T-helper 1 cell treated with Interleukin-12 subunit alpha and Interleukin-12 subunit beta and Interleukin-4 antibody, amounts not matched to agents 30 ng/mL and 1 ng/mL, for 36 hours (primary cell): ENCODE measurements around the gene PARP15. TPM values are rescaled to one million over a fixed set of nuclear protein-coding genes. Genes with fewer than 3 reads are reported as not detected.

Experiments
- intact Hi-C: fragments of 100-400 bp; cut with micrococcal nuclease; formaldehyde crosslinking; loops from one replicate; pipeline ENCODE4 v1.15.1; 2024
- total RNA-seq: library from RNA; stranded (reverse); gene quantifications from 2 replicates; pipeline ENCODE4 v1.2.3, GENCODE V29; 2022

Gene PARP15
- 43.2 and 43.5 TPM in 2 replicates for total RNA-seq

DNA sequence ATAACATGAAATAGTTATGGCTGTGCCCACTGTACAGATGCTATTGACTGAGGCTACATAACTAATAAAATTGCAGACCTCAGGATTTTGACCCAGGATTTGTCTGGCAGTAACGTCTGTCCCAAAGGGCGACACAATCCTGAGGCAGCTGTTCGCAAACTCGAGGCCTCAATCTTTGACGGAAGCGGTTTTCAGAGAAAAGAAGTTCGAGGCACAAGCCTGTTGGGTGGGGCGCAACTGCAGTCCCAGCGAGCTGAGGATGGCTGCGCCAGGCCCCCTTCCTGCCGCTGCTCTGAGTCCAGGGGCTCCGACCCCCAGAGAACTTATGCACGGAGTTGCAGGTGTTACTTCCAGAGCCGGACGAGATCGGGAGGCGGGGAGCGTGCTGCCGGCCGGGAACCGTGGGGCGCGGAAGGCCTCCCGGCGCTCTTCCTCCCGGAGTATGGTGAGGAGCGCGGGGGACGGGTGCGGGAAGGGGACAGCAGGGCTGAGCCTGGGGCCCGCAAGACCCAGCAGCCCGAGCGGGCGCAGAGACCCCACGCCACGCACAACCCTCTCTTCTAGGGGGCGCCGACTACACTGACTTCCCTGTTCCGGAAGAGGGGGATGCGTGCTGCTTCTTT lies at the start of gene PARP15:
Gene PARP15, plus strand, starts transcription at position 242 of the 623 bp plus-strand sequence. Its CDS starts 18 bp downstream, at position 260.
- intact Hi-C loops = loop anchor here (1.0 kb wide), 4 partner anchors 11 to 102 kb away; partner anchors contain the start of genes DTX3L and PARP9

DNA sequence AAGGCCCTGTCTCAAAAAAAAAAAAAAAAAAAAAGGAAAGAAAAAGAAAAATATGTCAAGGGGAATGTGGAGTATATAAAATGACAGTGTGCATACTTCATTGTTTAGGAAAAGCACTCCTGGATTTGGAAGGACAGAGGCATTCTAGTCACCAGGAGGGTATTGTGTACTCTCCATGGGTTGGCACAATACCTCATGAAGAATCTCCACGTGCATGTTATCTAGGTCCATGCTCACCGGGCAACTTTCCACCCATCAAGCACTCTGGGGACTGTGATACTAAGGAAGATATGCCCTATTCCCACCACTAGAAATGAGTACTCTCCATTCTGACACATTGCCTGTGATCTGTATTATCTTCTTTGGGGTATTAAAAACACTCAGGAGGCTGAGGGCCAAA lies 47.3 kb upstream of the PARP15 start:
- intact Hi-C loops = loop anchor here (5.0 kb wide), 1 partner anchor 73 kb away; no protein-coding TSS in a partner anchor

DNA sequence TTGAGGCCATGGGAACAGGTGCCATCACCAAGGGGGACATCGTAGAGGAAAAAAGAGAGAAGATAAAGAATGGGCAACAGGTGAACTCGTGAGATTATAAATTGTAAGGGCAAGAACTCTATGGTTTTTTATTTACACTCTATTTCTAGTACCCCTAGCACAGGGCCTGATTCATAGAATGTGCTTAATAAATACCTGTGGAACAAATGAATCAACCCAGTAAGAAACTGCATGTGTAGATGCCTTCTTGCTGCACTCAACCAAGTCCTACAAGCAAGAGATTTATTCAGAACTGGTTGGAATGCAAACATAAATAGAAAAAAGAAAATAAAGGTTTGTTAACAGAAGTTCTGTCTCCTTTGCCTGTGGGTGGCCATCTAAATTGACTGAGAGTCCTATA lies 44.0 kb upstream of the PARP15 start:
- intact Hi-C loops = loop anchor here (1.0 to 5.0 kb wide), 2 partner anchors 76 to 77 kb away; no protein-coding TSS in a partner anchor

DNA sequence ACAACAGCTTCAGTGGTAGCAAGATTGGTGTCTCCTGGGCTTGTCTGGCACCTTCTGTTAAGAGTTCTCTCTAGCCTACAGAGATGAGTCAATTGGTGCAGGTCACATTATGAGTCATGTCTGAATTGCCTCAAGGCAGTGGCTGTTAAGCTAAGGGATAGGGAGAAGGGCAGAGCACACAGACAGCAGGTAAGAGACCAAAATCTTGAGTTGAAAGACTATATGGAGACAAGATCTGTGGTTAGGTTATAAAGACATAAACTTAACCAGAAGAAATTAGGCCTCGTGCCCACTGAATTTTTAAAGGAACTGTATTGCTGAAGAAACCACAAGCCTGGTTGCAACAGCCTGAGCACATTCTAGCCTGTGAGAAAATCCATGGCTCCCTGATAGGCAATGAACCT lies 43.5 kb upstream of the PARP15 start:
- intact Hi-C loops = loop anchor here (1.0 to 5.0 kb wide), 8 partner anchors 17 to 988 kb away; partner anchors contain the start of genes KPNA1 and WDR5B

DNA sequence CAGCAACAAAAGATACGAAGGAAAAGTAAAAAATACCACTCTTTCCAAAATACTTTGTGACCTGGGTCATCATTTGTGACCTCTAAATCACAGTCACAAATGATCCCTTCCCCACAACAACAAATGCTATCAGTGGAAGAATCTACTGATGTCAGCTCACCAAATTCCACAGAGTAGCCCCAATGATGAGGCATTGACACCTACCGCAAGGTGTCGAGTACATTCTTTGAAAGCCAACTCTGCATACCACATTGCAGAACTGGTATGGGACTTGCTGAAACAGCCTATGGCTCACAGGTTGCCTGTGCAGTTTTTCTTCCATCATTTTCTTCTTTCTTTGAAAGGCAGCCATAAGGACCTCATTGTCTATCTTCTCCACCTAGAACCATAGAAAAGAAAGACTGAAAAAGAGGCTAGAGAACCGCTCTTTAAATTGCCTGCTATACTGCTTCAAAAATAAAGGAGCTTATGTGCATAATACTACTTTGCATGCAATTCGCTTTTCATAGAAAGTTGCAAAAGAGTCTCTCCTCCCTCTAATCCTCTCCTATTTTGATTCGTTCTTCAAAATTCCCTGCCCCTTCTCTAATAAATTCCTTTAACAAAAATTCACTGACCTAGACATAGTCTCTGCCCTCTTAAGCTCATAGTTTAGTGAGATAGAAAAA lies 41.4 kb upstream of the PARP15 start:
- intact Hi-C loops = loop anchor here (2.0 kb wide), 2 partner anchors 15 to 143 kb away; no protein-coding TSS in a partner anchor

DNA sequence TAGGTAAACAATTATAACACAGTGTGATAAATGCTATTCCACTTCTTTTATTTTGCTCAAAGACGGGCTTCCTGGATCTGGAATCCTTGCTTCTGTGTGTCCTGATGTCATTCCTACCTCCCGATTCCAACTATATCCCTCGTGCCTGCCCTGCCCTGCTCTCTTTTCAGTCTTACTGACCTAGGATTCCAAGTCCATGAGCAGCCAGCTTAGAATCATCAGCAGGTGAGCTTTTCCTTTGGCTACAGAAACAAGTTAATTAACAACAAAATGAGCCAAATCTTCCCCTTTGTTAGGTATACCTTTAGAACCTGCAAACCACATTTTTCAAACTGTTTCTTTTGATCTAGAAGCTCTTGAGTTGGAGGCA lies 40.8 kb upstream of the PARP15 start:
- intact Hi-C loops = no loop called here

DNA sequence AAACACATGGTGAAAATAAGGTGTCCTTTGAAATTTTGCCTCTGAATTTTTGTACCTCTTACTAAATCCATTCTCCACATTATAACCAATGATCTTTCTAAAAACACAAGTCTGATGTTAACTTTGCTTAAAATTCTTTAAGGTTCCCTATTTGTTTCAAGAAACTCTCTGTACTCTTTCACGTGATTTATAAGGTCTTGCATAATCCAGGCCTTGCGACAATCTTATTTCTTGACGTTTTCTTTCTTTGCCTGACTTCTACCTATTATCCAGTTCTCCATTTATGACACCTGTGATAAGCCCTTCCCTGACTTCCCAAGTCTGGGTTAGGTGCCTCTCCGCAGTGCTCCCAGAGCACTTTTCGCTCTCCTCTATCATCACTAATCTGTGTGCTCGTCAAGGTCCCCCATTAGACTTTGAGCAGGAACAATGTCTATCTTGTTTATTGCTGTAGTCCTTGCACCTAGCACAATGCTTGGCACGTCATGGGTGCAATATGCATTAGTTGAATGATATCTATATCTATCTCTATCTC lies 38.4 kb upstream of the PARP15 start:
- intact Hi-C loops = no loop called here

DNA sequence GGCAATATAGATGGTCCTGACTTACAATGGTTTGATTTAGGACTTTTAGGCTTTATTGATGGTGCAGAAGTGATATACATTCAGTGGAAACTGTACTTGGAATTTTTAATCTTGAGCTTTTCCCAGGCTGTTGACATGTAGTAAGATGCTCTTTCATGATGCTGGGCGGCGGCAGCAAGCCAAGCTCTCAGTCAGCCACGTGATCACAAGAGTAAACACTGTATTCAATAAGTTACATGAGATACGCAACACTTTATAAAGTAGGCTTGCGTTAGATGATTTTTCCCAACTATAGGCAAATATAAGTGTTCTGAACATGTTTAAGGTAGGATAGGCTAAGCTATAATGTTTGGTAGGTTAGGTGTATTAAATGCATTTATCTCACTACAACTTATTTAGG lies 31.3 kb upstream of the PARP15 start:
- intact Hi-C loops = no loop called here

DNA sequence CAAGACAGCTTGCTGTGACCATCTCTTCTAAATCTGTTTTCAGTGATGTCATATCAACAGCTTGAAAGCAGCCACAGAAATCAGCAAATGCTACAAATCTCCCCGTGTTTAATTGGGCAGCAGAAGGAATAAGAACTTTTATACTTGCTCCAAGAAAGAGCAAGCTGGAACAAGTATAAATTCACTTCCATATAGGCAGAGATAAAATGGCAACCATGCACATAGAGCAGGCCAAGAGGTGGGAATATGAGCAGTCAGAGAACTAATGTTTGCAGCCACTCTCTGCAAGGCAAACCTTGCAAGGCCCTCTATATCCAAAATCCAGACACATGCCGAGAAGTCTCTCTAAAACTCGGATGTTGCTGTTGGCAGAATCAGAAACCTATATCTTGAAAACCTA lies 29.4 kb upstream of the PARP15 start:
- intact Hi-C loops = no loop called here

DNA sequence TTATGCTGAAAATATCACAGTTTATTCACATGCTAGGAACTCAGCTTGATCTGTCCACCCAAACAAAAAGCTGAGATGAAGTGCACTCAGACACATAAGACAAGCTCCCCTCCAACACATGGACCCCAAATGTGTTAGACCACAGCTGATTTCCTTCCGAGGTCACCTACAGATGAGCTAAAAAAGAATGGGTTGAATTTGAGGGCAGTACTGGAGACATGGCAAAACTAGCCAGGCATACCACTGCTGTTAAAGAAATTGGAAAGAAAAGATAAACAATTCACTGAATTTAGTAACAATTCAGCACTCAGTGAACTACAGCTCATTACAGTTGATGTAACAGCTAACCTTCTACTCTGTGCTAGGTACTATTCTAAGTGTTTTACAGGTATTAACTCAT lies 28.8 kb upstream of the PARP15 start:
- intact Hi-C loops = no loop called here

DNA sequence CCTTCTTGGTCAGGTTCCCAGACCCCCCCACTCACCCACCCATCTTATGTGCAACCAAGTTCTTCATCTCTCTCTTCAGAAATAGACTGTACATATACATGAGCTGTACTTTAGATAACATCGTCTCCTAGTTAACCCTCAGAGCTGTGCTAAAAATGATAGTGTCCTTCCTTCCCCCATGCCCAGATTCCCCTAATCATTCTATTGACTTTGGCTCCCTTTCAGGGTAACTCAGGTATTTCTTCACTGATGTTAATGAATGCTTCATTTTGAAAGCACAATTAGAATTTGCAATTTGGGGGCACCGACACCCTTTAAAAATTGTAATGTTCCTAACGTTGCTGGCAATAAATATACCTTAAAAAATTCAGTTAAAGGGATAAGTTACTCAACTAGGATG lies 24.3 kb upstream of the PARP15 start:
- intact Hi-C loops = no loop called here

DNA sequence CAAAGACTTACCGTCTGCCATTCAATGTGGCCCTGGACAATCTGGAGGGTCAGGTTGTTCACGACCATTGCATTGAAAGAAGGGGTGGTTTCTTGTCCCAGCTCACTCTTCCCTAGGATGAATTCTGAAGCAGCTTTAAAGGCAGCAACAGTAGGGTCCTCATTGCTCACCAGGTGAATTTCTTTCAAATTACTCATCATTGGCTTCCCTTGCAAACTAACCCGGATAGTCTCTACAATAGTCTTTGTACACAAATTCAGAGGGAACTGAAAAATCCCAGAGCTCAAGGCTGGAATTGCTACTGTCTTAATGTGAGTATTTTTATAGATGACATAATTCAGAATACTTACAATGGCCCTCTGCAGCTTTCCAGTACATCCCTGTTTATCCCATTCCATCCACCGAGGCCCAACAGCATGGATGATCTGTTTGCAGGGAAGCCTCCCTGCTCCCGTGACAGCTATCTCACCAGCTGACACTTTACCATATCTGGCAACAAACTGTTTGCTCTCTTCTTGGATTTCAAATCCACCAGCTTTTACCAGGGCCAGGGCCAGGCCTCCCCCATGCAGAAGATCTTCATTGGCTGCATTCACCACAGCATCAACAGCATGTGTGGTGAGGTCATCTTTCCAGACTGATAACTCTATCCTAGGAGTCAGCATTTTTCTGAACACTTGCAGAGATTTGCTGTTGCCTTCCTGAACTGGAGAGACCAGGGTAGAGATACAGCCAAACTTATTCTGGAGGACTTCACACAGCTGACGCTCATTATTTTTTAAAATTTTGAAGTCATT lies 22.0 kb upstream of the PARP15 start:
- intact Hi-C loops = no loop called here

DNA sequence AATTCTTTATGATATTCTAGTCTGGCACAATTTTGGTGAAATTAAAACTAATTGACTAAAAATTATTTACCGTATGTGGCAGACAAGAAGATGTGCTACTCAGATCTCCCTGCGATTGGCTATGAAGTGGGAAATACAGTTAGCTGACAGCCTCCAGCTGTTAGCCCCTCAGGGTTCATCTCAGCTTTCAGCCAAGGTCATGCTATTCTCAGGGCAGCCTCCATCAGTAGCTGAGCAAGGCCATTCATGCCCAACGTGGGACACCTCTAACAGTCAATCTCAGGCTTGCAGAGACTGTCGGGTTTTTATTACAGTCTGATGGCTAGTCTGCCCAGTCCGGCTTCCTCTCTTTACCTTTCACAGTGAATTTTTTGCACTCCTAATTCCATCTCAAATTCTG lies 20.1 kb upstream of the PARP15 start:
- intact Hi-C loops = no loop called here

DNA sequence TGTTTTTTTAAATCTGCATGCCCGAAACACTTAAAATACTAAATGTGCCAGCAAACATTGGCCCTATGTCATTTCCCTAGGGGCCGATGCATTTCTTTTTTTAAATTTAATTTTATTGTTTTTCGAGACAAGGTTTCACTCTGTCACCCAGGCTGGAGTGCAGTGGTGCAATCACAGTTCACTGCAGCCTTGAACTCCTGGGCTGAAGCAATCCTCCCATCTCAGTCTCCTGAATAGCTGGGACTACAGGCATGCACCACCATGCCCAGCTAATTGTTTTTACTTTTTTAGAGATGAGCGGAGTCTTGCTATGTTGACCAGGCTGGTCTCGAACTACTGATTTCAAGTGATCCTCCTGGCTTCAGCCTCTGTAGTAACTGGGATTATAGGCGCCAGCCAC lies 18.8 kb upstream of the PARP15 start:
- intact Hi-C loops = no loop called here

DNA sequence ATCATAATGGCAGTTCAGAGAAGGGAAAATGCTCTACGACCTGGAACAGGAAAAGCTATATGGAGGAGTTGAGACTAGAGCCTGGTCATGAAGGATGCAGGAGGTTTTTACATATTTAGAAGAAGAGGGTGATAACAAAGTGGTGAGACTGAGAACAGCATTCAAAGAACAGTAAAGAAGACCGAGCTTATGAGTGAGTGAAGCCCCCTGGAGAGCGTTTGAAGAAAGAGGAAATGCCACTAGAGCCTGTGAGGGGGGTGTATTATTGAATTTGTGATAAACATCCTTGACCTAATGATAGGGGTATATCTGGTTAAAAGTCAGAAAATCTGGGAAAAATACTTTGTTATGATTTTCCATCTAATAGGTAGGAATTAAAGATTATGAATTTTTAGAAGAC lies 17.5 kb upstream of the PARP15 start:
- intact Hi-C loops = loop anchor here (1.0 to 10.0 kb wide), 4 partner anchors 50 to 1014 kb away; partner anchors contain the start of gene SEC22A

DNA sequence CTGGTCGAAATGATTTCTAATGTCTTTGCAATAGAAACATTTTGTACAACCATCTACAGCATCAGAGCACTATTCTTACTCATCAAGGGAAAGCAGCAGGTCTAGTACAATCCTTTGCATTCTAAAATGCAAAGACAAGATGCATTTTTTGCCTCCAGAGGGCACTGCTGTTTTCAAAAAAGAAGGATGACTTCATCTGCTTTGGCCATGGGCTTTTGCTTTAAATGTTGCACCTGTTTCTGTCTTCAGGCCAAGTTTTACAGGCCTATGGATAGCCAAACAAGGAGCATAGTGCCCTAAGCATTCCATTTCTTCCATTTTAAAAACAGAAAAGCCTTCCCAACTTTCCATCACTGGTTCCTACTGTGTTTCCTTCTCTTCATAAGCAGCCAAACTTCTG lies 16.8 kb upstream of the PARP15 start:
- intact Hi-C loops = loop anchor here (1.0 to 10.0 kb wide), 4 partner anchors 50 to 1014 kb away; partner anchors contain the start of gene SEC22A

DNA sequence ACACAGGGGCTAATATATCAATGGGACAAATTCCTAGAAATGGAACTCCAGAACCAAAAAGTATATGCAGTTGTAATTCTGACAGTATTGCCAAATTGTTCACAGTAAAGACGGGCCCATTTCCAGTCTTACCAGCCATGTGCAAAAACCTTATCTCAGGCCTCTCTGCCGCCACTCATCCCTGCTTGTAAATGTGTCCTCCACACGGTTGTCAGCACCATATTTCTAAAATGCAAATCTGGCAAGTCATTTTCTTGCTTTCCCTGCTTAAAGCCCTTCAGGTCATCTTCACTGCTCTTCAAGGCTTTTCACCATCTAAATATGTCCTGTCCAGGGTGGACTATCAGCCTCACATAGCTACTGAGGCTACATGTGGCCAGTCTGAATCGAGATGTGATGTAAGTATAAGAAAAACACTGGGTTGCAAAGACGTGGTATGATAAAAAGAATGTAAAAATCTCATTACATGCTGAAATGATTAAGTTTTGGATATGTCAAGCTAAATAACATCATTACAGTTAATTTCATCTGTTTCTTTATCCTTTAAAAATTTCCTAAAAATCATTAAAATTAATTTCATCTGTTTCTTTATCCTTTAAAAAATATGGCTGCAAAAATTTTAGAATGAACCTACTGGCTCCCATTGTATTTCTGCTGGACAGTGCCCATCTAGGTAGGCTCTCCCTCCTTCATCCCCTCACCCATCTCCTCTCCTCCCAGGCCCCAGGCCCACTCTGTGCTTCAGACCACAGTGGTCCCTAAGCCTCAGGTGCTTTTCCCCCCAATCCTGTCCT lies 14.3 kb upstream of the PARP15 start:
- intact Hi-C loops = loop anchor here (10.0 kb wide), 1 partner anchor 642 kb away; the partner anchor contains the start of gene SEC22A

DNA sequence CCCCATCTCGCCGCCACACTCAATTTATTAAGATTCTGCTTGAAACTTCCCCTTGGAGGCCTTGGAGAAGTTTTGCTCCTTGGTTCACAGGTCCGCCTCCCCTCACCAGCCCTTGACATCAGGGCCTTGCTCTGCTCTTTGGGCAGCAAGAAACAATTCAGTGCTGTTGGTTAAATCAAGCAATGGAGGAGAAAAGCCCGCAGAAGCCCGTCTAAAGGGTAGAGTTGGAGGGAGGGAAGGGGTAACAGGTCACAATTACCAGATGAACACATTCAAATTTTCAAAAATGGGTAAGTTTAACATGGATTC lies 13.8 kb upstream of the PARP15 start:
- intact Hi-C loops = loop anchor here (1.0 to 10.0 kb wide), 11 partner anchors 14 to 1017 kb away; partner anchors contain the start of genes EAF2, GOLGB1, HSPBAP1 and IQCB1

DNA sequence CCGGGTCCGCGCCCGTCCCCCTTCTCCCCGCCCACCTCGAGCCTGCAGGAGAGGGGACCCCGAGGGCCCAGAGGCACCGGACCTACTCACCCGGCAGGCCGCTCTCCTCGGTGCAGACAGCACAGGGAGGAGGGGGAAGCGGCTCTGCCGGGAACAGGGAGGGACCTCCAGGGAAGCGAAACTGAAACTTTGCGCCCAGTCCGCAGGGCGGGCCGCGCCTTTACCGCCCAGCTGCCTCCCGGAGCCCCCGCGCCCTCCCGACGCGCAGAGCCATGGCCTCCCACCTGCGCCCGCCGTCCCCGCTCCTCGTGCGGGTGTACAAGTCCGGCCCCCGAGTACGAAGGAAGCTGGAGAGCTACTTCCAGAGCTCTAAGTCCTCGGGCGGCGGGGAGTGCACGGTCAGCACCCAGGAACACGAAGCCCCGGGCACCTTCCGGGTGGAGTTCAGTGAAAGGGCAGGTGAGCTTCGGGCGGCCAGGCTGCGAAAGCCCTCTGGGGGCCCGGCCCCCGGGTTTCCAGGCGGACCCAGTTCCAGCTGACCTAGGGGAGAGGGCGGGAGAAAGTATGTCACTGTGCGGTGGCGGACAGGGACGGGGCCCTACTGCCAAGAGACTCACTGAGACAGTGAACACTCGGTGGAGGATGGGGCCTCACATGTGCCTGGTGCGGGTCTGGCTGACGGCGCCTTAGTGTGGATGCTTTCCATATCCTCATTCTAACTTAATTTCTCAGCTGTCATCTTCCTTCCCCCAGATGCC lies 13.1 kb upstream of the PARP15 start, which contains the start of the genes DTX3L and PARP9:
Gene DTX3L, plus strand, starts transcription at position 184 of the 758 bp plus-strand sequence. Its CDS starts 89 bp downstream, at position 273.
Gene PARP9, minus strand, starts transcription at position 146 of the 758 bp plus-strand sequence. CDS start 4,680 bp downstream, outside the sequence.
- intact Hi-C loops = loop anchor here (1.0 to 10.0 kb wide), 11 partner anchors 13 to 1018 kb away; partner anchors contain the start of genes EAF2, GOLGB1, HSPBAP1 and IQCB1
